GM19455 (cell line): Measurements from ENCODE around the gene CORO1C.
"Not testable (repeated sequence)": the region's sequence is repeated elsewhere in the genome, so short reads cannot be mapped to it uniquely, and the experiment has no call there.

Experiments used
- ATAC-seq: cut with Tn5 transposase; IDR thresholded peaks from one replicate; pipeline ENCODE4 v1.9.1; 2021; ENCODE audit not compliant: unreplicated experiment

The CORO1C gene

GRCh38 chr12:108638141-108638827 is 93.0 kb downstream of the CORO1C start:
- ATAC-seq = no peak

GRCh38 chr12:108637222-108637971 is 93.9 kb downstream of the CORO1C start:
- no peak for ATAC-seq

DNA sequence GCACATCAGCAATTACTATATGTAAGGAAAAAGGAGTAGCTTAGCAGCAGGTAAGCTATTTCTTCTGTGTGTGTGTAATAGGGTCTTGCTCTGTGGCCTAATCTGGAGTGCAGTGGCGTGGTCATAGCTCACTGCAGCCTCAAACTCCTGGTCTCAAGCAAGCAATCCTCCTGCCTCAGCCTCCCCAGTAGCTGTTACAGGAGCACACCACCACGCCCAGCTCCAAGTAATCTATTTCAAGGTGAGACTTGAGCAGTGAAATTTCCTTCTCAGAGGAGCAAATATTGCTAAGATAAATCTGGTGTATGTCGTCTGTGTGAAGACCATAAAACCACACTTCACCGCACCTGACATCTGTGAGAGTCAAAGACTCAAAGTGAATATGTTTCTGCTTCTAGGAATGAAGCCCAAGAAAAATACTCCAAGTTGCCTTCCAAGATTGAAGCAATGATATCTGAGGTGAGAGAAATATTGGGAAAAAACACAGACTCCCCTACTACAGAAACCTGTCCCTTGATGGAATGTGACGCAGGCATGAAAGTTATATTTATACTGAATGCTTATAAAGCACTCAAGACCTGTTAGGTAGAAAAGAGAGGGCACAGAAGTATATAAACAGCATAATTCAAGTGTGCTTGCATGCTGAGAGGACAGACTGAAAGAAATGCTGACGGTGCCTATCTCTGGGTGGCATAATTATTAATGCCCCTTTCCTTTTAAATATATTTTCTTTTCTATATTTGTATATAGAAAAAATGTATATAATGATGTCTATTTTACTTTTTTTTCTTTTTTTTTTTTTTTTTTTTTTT is 95.1 kb downstream of the CORO1C start:
- ATAC-seq = no peak

DNA sequence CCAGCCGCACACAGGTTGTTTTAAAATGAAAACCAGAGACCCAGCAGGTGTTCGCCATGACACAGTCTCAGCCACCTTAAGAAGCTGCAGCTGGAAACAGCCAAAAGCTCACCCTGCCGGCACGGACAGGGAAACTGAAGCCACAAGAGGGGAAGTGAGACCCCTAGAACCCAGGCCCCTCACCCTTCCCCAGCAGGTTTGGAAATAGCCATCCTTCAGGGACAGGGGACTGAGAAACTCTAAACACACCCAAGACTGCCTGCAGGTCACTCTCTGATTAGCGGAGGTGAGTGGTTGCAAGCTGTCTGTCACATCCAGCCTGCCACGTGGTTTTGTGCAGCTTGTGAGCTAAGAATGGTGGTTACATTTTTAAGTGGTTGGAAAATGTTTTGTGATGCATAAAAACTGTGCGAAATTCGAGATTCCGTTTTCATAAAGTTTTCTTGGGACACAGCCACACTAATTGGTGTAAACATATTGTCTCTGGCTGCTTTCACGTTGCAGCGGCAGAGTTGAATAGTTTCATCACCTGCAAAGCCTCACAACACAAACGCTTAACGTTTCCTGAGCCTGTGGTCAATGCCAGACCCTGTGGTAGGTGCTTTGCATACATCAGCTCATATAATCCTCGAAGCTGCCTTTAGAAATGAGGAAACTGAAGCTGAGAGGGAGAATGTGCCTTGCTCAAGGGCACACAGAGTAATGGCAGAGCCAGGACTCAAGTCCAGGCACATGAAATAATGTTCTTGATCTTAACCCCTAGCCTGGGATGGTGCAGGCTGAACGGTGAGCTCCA is 95.9 kb downstream of the CORO1C start:
- ATAC-seq = peak; percentile 59

GRCh38 chr12:108634341-108634751 is 97.0 kb downstream of the CORO1C start:
- no peak for ATAC-seq

DNA sequence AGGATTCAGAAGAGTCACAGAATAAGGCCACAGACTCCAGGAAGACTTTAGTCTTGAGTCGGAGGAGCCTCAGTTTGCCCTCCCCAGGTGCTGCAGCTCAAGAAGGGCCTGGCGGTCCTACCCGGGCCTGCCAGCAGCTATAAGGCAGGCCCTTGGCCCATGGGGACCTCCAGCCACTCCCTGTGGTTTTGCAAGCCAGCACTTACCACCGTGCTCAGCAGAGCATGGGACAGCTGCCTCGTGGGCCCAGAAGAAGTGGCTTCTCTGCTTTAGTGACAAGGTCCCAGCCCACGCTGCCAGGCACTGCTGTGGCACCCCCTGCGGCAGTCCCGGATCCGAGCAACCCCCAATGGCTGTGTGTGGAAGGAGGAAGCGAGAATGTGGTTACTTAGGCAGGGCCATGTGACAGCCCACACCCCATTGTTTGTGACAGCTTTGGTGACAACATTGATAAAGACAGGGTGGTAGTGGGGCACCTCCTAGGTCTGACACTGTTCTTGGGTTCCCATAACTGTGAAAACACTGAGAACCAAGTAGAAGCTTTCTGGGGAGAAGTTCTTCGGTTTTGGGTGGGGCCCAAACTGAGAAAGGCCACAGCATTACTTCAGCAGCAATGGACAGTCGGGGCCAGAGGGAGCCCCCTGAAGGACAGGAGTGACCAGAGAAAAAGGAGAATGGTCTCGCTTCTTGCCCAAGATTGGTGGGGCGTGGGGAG is 97.6 kb downstream of the CORO1C start, which contains the start of gene SELPLG:
SELPLG (minus strand) TSS at position 361 of the 715 bp plus-strand sequence. CDS start 9,587 bp downstream, outside the sequence.
- peak; percentile 45 for ATAC-seq

- ATAC-seq = no peak
Observed at GRCh38 chr12:108633081-108633533, 98.2 kb downstream of the CORO1C start.

DNA sequence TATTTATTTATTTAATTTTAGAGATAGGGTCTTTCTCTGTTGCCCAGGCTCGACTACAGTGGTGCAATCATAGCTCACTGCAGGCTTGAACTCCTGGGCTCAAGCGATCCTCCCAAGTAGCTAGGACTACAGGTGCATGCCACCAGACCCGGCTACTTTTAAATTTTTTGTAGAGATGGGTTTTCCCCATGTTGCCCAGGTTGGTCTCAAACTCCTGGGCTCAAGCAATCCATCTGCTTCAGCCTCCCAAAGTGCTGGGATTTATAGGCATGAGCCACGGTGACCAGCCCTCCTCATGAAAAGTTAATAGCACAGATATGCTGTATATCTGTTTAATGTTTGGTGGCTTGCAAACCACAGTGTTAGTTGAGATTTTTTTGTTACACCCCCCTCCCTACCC is 100.1 kb downstream of the CORO1C start:
- ATAC-seq = not testable (repeated sequence)

GRCh38 chr12:108630481-108631207 is 100.7 kb downstream of the CORO1C start:
- ATAC-seq = no peak

- ATAC-seq = no peak
Observed at GRCh38 chr12:108629824-108630476, 101.4 kb downstream of the CORO1C start.

- ATAC-seq = no peak
Observed at GRCh38 chr12:108629151-108629550, 102.2 kb downstream of the CORO1C start.

GRCh38 chr12:108627134-108627920 is 104.0 kb downstream of the CORO1C start:
- no peak for ATAC-seq

GRCh38 chr12:108625228-108625627 is 106.1 kb downstream of the CORO1C start:
- no peak for ATAC-seq

DNA sequence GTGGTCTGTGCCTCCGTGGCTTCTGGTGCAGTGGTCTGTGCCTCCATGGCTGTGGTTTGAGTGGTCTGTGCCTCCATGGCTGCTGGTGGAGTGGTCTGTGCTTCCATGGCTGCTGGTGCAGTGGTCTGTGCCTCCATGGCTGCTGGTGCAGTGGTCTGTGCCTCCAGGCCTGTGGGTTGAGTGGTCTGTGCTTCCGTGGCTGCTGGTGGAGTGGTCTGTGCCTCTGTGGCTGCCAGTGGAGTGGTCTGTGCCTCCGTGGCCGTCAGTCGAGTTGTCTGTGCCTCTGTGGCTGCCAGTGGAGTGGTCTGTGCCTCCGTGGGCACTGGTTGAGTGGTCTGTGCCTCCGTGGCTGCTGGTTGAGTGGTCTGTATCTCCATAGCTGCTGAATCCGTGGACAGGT is 107.7 kb downstream of the CORO1C start:
- ATAC-seq = no peak

GRCh38 chr12:108622921-108623514 is 108.3 kb downstream of the CORO1C start:
- no peak for ATAC-seq

GRCh38 chr12:108622421-108622820 is 108.9 kb downstream of the CORO1C start:
- ATAC-seq = no peak

DNA sequence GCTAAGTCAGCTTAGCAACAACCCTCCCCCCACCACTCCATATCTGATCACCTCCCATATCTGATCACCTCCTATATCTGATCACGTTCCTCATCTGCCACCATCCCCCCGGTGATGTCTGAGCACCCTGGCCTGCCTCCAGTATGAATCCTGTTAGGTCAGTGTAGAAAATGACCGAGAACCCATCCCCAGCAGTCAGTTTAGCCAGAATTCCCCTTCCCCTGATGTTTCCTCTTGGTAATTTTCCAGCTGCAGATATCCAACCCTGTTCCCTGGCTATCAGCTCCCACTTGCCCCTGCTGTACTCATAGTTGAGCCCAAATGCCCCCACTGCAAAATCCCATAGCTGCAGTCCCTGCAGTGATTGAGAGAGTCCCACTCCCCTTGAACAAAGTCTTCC is 110.2 kb downstream of the CORO1C start:
- ATAC-seq = no peak
